A549 (cell line): ENCODE measurements around the gene ME2.

Experiments
- CBX2 ChIP-seq: fragments of 200-600 bp; sonication (generic); IDR thresholded peaks from 2 replicates; pipeline ENCODE4 v1.6.1; 2016; ENCODE audit warnings: low read depth, mild to moderate bottlenecking, borderline replicate concordance
- CHD2 ChIP-seq: fragments of 150-350 bp; IDR thresholded peaks from 2 replicates; pipeline ENCODE4 v1.6.1; 2014; ENCODE audit warnings: low read length; ENCODE audit not compliant: partially characterized antibody
- RCOR1 ChIP-seq: fragments of 150-350 bp; IDR thresholded peaks from 2 replicates; pipeline ENCODE4 v1.6.1; 2014; ENCODE audit warnings: antibody characterized with exemption, low read length, low read depth
- TF ChIP-seq, protein P1 (sequence below): fragments of >200 bp; sonication (Bioruptor Twin); formaldehyde crosslinking; IDR thresholded peaks from 3 replicates; pipeline ENCODE4 v1.5.1; 2016

DNA sequence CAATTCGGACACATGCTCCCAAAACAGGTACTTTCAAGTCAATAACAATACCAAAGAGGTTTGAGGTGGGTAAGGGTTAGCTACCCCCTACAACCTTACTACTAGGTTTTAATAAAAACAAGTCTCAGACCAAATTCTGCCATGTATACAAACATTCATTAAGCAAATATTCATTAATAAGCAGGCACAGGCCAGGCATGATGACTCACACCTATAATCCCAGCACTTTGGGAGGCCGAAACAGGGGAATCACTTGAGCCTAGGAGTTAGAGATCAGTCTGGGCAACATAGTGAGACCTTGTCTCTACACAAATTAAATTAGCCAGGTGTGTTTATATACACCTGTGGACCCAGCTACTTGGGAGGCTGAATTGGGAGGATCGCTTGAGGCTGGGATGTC lies 77.2 kb downstream of the ME2 start:
- TF ChIP-seq CHD2: no peak
- TF ChIP-seq, protein P1, sequence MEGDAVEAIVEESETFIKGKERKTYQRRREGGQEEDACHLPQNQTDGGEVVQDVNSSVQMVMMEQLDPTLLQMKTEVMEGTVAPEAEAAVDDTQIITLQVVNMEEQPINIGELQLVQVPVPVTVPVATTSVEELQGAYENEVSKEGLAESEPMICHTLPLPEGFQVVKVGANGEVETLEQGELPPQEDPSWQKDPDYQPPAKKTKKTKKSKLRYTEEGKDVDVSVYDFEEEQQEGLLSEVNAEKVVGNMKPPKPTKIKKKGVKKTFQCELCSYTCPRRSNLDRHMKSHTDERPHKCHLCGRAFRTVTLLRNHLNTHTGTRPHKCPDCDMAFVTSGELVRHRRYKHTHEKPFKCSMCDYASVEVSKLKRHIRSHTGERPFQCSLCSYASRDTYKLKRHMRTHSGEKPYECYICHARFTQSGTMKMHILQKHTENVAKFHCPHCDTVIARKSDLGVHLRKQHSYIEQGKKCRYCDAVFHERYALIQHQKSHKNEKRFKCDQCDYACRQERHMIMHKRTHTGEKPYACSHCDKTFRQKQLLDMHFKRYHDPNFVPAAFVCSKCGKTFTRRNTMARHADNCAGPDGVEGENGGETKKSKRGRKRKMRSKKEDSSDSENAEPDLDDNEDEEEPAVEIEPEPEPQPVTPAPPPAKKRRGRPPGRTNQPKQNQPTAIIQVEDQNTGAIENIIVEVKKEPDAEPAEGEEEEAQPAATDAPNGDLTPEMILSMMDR: no peak
- no peak for TF ChIP-seq RCOR1
- TF ChIP-seq CBX2: no peak
